Liver (tissue), 3 donors: ENCODE data around the gene KCNN3.

Experiments used
- CTCF ChIP-seq: fragments of 150-350 bp; IDR thresholded peaks from 2 replicates; pipeline ENCODE4 v1.5.1; 2017; ENCODE audit warnings: improper control_type of control experiment, low read depth, low read length; ENCODE audit not compliant: missing input control
- JUND ChIP-seq, 2 donors: IDR thresholded peaks; 2 replicates each; pipeline ENCODE4 v1.6.1; 2016; ENCODE audit warnings: antibody characterized with exemption in 2 of 2
- RAD21 ChIP-seq, 2 donors: IDR thresholded peaks; 2 replicates each; pipeline ENCODE4 v1.6.1; 2016; ENCODE audit warnings: antibody characterized with exemption in 2 of 2, mild to moderate bottlenecking in 2 of 2
- TAF1 ChIP-seq: conservative IDR thresholded peaks from 2 replicates; pipeline ENCODE4 v1.6.1; 2016; ENCODE audit warnings: antibody characterized with exemption, mild to moderate bottlenecking
- donor health status: healthy.
- donor health status: healthy.

GRCh38 chr1:154862907-154863306 lies 7.2 kb downstream of the KCNN3 start:
- TF ChIP-seq CTCF (no peak), JUND (IDR thresholded peaks at IDR 0.05) (no peak), RAD21 (IDR thresholded peaks at IDR 0.05) (no peak), TAF1 (no peak)
